Kasumi-1 (cell line): ENCODE data around the gene MTA1.

Experiments used
- DNase-seq, 2 experiments: peaks; one replicate each; lab custom pipeline; 2025; lab: John Stamatoyannopoulos, UW

MTA1 gene

DNA sequence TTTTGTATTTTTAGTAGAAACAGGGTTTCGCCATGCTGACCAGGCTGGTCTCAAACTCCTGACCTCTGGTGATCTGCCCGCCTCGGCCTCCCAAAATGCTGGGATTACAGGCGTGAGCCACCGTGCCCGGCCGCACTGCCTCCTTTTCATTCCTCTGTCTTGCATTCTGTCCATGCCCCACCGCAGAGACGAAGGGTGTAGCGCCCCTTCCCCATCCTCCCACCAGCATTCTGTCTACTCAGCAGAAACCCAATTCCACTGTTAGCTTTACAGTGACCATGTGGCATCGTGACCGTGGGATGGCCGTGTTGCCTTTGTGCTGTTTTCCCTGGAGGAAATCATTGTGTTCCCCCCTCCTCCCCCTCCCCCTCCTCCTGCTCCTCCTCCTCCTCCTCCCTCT, 11.0 kb upstream of the MTA1 start:
- no peak for DNase-seq

DNA sequence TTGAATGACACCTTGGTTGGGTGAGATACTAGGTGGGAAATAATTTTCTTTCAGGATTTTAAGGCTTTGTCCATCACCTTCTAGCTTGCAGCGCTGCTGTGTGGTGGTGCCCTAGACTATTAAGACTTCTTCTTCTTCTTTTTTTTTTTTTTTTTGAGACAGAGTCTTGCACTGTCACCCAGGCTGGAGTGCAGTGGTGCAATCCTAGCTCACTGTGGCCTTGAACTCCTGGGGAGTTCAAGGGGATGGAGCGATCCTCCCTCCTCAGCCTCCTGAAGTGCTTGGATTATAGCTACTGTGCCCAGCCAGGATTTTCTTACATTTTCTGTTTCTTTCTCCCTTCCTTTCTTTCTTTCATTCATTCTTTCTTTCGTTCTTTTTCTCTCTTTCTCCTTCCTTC, 10.3 kb upstream of the MTA1 start:
- no peak for DNase-seq

DNA sequence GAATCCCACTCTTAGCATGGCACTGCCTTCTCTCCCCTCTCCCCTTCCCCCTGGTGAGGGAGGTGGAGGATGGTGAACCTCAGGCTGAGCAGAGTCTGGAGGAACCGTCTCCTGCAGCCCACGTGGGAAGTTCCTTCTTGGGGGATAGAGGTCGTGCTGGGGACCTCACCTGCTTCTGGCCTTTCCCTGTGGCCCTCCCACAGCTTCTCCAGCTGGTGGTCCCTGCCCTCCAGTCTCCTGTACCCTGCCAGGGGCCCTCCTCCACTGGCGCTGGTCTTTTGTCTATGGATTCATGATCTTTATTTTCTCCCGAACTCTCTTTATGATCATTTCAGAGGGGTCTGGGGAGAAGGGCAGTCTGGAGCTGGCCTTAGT, 9.0 kb upstream of the MTA1 start:
- no peak for DNase-seq

DNA sequence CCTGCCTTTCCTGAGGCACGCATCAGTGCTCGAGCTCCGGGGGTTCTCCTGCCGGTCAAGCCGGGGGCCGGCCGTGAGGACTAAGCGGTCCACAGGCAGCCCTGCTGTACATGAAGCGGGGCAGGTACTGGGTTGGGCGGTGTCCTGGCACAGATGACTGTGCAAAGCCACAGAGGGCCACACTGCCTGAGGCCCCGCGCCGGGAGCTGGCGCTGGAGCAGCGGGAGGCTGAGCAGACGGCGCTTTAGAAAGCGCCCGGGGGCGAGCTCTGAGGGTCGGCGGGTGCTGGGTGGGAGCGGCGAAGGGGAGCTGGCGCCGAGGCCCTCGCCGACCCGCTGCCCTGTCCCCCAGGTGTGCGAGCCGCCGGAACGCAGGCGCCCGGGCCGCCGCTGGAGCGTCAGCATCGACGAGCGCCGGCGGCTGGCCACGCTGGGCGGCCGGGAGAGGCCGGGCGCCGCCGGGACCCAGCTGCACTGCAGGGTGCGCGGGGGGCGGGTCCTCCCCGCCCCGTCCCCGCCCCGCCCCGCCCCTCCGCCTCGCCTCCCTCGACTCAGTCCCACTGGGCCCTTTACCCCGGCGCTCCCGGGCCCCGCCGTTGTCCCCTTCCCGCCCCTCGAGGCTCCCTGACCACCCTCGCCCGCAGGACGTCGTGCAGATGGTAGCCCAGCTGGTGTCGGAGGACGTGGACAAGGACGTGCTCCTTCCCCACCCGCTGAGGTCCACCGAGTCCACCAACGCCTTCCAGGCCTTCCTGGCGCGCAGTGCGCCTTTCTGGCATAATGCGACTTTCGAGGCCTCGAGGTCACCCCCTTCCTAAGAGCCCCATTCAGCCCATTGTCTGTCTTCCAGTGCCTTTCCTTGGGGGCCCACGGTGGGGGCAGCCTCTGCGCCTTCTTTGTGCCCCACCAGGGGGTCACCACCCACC, 8.3 kb upstream of the MTA1 start:
- DNase-seq: no peak

DNA sequence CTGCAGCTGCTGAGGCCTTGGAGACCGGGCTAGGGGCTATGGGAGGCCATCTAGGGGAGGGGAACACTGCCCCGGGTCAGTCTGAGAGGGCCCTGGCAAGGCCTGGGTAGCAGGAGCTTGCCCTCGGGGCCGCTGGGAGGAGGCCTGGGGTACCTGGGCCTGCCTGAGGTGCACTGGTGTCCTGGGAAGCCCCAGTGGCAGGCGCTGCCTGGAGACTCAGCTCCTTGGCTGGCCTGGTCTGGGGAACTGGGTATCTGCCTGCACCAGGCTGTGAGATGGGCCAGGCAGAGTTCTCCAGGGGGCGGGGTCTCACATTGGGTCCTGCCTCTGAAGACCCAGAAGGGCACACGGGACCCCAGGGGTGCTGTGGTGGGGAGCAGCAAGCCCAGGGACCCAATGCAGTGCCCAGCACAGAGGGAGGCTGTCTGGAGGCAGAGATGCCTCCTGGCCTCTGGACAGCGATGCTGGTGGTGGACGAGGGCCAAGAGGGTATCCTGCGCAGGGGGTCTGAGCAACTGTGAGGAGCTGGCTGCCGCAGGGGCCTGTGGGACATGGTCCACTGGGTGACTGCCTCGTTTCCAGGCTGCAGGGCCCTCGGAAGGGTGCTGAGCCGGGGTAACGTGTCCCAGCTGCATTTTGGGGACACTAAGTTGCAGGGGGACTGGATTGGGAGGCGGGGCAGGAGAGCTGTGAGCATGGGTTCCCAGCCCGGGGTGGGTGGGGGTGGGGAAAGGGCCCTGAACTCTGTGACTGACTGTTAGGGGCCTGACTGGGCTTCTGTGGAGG, 7.4 kb upstream of the MTA1 start:
- no peak for DNase-seq

DNA sequence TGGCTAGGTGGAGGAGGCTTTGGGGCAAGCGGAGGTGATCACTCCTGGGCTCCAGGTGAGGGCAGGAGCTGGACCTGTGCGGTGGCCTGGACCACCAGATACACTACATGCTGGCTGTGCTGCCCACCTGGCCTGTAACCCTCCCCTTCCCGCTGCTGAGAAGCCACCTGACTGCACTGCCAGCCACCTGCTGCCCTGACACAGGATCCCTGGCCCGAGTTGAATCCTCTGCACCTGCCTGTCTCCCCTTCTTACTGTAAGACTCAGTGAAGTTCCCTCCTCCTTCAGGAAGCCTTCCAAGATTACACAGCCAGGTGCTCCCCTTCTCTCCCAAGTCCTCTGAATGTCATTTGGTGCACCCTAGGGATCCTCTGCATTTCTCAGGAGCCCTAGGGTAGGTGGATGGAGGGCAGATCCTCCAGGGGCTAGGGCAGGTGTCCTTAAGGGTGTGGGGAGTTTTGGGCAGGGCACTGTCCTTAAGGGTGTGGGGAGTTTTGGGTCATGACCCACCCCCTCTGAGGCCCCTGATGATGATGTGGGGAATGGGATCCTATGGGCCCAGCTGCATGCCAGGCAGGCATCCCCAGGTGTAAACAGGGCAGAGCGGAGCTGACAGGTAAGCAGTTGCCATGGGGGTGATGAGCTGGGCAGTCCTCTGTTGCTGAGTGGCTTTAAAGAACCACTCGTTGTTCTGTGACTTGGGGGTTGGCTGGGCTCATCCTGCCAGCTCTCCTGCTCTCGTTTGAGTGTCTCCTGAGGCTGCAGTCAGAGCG, 6.7 kb upstream of the MTA1 start:
- DNase-seq: no peak

DNA sequence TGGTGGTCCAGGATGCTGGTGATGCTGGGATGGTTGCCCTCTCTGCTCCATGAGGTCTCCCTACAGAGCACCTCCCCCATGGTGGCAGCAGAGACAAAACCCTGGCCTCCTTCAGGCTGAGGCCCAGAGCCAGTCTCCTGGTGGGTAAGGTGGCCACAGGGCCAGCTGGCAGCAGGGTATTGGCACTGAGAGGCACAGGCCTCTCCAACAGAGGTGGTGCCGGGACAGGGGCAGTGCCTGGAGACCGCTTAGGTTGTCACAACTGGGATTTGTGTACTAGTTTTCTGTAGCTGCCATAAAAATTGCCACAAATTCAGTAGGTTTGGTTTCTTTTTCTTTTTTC, 6.1 kb upstream of the MTA1 start:
- DNase-seq: no peak

DNA sequence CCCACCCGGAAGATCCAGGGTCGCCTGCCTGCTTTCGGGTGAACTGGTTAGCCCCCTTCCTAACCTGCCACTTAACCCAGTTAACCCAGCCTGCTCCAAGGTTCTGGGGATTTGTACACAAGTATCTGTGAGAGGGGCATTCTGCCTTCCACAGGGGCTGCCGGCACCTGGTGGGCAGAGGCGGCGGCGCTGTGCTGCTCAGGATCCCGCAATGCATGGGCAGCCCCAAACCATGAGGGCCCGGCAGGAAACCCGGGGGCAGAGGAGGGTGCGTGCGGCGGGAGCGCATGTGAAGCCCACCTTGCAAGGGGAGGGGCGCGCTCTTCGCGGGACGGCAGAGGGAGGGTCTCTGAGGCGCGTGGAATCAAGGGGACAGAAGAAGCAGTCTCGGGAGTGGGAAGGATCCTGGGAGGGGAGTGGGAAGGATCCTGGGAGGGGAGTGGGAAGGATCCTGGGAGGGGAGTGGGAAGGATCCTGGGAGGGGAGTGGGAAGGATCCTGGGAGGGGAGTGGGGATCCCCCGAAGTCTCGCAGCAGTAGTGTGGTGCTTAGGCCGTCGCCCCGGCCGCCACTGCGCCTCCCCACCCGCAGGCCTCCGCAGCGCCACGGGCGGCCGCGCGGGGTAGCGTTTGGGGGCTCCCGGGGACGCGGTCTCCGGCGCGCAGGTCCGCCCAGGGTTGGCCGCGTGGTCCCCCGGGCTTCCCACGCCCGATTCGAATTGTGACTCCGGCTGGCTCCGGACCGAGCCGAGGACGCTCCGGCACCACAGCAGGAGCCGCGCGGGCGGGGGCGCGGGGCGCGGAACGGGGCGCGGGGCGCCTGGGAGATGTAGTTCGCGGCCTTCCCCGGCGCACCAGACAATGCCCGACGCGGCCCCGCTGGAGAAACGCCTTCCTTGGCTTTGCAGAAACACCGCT, 4.9 kb upstream of the MTA1 start:
- peak; percentile 44 to 66 for DNase-seq

DNA sequence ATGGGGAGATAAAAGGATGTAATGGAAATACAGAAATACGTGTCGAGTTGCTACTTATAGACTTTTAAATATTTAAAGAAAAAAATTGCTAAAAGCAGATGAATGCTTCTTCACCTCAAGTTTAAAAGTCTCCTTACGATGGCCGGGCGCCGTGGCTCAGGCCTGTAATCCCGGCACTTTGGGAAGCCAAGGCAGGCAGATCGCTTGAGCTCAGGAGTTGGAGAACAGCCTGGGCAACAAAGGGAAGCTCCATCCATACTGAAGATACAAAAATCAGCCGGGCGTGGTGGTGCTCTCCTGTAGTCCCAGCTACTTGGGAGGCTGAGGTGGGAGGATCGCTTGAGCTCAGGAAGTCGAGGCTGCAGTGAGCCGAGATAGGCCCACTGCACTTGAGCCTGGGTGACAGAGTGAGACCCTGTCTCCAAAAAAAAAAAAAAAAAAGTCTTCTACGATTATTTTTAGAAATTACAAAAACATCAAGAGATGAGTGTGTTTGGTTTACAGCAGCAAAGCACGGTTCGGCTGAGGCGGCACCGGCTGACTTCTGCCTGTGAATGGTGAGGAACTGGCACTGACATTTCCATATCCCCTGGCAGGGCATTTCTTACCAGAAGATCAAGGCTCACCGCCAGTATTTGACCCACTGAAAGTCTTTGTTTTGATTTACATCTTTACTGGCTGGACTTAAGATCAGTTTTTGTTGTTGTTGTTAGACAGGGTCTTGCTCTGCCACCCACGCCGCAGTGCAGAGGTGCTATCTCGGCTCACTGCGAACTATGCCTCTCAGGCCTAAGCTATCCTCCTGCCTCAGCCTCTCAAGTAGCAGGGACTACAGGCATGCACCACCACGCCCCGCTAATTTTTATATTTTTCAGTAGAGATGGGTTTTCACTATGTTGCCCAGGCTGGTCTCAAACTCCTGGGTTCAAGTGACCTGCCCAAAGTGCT, 3.9 kb upstream of the MTA1 start:
- DNase-seq: no peak

DNA sequence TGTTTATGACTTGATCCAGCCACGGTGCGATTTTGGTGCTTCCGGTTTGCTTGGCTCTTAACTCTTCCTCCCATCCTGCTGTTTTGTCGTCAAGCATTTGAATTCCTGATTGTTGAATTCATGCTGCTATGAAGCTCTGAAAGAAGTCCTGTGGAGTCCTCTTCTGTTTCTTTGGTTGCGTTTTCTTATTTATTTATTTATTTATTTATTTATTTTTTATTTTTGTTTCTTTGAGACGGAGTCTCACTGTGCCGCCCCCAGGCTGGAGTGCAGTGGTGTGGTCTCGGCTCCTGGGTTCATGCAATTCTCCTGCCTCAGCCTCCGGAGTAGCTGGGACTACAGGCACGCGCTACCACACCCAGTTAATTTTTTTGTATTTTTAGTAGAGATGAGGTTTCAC, 3.0 kb upstream of the MTA1 start:
- no peak for DNase-seq

DNA sequence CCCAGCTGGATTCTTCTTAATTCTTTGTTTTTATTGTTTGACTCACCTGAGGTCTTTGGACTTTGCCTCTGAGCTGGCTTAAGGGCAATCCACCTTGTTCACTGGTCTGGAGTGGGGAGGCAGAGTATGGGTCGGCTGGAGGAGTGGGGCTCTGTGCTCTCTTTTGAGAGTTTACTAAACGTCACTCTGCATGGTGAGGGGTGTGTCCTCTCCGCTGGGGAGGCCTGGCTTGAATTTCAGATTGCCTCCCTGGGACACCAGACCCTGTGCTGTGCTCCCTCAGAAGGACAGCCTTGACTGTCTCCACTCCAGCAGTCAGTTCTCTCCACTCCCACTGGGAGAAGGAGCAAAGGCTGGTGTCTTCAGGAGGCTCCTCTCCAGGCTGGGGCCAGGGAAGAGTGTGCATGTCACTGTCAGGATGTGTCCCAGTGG, 1.9 kb upstream of the MTA1 start:
- no peak for DNase-seq

DNA sequence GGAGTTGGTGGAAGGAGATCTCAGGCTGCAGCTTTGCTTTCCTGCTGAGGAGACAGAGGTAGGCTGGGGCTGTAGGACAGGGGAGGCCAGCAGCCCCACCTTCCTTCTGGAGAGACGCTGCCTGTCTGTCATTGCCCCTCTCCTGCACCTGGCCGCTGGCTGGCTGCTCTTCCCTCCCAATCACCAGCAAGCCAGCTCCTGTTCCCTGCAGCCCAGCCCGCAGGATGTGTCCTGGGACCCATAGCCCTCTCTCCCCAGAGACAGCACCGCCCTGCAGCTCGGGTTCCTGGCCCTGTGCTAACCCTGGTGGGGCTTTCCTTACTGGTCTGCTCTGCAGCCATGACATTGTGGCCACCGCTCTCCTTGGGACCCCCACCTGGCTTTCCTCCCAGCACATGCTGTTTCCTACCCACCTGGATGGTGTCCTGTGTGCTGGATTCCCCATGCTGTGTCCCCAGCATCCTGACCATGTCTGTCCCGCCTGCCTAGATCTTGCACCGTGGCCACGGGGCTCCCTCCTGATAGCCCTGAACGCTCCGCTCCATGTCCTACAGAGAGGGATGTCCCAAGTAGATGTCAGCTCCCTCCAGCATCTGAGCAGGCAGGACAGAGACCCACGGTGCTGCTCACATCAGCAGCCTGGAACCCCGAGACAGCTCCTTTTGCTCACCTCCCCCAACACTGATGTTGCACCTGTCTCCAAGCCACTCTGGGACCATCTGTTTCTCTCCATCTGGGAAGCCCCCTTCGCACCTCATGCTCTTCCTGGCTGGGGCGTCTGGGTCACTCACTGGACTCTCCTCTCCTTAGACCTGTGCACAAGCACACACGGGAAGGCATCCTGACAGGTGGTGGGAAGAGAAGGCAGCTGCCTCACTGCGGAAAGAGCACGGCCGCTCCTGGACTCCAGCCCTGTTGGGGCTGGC, 1.1 kb upstream of the MTA1 start:
- no peak for DNase-seq

DNA sequence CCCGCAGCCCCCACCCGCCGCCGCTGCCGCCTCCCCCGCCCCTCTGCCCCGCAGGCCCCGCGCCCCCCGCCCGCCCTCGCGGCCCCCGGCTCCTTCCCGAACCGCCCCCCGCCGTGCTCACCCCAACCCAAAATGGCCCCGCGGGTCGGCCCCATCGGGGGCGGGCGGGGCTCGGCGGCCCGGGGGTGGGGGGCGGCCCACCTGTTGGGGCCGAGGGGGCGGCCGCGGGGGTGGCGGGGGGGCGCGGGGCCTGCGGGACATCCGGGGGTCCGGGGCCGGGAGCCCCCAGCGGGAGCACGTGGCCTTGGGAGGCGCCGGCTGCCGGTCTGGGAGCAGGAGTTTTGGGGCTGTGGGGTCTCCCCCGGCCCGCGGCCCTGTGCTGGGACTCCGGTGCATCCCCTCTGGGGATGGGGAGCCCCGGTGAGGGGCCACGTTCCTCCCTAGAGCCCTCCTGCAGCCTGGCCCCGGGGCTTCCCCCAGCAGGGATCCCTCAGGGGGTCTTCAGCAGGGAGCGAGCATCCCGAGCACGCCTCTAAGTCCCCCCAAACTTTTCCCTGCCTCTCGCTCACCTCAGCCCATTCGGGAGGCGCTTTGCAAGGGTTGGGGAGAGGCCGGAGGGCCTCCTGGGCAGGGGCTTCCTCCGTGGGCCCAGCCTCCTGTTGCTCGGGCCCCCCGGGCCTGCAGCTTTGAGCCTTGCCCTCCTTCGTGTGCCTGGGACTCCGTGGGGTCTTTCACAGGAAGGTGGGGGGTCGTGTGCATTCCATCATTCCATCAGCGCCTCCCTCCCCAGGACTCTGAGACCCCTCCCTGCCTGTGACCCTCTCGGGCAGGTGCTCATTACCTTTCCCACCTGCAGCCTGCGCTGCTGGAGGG, 710 bp downstream of the MTA1 start:
- no peak for DNase-seq

DNA sequence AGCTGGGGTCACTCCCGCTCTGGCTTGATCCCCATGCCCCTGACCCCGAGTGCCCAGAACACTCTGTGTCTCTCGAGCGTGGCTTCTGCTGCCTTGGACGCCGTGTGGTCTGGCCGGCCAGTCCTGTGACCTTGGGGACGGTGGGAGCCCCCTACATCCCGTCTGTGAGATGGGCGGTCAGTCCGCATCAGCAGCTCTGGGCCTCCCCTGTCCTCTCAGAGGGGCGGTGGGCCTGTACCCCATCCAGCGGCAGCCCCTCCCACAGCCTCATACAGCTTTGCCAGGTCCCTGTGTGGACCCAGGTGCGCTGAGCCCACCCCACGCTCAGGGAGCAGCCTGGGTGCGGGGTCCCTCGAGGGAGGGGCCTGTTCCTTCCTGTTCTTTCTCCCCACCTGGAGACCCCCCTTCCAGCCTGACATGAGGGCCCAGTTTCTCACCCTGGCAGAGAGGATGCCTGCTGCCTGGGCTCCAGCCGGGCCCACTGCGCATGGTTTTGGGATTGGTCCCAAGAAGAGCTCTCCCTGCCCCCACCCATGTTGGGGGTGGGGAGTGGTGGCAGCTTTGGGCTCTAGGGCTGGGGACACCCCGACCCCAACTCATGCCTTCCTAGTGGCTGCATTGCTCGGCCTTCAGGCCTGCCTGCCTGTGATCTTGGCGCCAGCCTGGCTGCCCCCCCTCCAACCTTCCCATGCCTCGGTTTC, 1.5 kb downstream of the MTA1 start:
- DNase-seq: no peak

DNA sequence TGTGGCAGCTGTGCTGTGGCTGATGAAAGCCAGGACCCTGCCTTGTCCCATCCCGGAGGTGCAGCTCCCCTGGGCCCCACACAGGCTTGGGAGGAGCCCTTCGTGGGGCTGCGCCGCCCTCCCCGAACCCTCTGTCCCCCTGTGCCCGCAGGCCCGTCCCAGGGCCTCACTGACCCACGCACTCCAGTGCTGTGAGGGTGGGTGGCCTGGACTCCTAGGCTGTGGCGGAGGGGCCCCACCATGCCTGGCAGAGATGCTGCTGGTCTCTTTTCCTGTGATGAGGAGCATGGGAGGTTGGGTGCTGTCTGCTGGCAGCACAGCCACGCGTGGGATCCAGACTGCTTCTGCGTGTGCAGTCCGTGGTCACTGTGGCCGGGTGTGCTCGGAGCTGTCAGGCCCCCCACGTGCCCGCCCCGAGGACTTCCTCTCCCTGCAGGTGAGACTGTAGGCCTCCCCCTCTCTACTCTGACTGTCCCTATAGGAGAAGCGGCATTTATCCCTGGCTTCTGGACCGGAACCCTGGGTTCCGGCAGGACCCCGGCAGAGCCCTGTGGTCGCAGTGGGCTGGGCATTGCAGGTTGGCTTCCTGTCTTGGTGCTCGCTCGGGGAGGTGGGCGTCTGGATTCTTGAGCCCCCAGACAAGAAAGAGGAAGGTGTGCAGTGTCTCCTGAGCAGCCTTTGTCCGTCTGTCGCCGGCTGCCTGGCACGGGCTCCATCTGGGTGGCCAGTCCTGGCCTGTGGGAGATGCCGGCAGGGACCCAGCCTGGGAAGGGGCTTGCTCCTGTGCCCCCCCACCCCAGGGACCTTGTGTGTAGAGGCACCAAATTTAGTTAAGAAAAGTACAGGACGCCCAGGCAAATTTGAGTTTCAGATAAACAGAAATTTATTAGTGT, 2.3 kb downstream of the MTA1 start:
- DNase-seq: no peak

DNA sequence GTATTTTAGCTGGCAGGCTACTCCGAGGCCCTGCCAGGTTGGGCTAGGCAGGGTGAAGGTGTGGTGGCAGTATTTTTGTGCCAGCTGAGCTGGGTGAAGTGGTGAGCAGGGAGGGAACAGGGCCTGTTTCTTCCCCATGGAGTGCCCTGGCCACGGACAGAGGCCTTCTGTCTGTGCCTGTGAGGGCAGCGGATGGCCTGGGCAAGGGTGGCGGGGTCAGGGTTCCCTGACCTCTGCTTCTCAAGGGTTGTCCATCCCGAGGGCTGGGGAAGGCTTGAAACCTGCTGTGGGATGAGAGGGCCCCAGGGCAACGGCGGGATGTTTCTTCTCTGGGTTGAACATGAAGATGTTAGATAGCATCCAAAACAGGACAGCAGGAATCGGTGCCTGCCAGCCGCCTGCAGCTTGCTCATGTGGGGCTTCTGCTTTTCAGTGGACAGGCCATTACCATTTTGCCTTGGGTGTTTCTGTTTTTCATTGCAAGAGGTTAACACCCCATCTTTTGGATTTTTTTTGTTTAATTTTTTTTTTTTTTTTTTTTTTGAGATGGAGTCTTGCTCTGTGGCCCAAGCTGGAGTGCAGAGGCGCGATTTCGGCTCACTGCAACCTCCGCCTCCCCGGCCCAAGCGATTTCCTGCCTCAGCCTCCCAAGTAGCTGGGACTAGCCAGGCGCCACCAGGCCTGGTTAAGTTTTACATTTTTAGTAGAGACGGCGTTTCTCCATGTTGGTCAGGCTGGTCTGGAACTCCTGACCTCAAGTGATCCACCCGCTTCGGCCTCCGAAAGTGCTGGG, 3.3 kb downstream of the MTA1 start:
- DNase-seq: no peak
